HepG2 (cell line): ENCODE results near the gene DNAH9. TPM values are rescaled to one million over a fixed set of nuclear protein-coding genes. Genes with fewer than 3 reads are reported as not detected.

ENCODE experiments used
- ATF7 ChIP-seq, 2 experiments: fragments of 450-650 bp in 1 of 2; sonication (generic) in 1 of 2; formaldehyde crosslinking in 1 of 2; IDR thresholded peaks; 2 replicates each; pipeline versions ENCODE4 v1.4.0 to v1.6.1; 2016 to 2020; ENCODE audit warnings: antibody characterized with exemption in 1 of 2, mild to moderate bottlenecking in 1 of 2, missing genetic modification reagents in 1 of 2
- FOXC1 ChIP-seq: sonication (generic); formaldehyde crosslinking; IDR thresholded peaks from 2 replicates; pipeline ENCODE4 v1.8.0; 2022; ENCODE audit warnings: mild to moderate bottlenecking, missing genetic modification reagents, borderline replicate concordance
- MEIS1 ChIP-seq: sonication (generic); formaldehyde crosslinking; IDR thresholded peaks from 2 replicates; pipeline ENCODE4 v1.9.0; 2021; ENCODE audit warnings: mild to moderate bottlenecking, missing genetic modification reagents, moderate library complexity, borderline replicate concordance
- MXD4 ChIP-seq: IDR thresholded peaks from 2 replicates; pipeline ENCODE4 v1.6.1; 2016; ENCODE audit warnings: mild to moderate bottlenecking, missing biosample characterization, missing genetic modification reagents
- SALL1 ChIP-seq: sonication (generic); formaldehyde crosslinking; IDR thresholded peaks from 2 replicates; pipeline ENCODE4 v1.8.0; 2022; ENCODE audit warnings: mild to moderate bottlenecking, missing genetic modification reagents
- TBX2 ChIP-seq: sonication (generic); formaldehyde crosslinking; IDR thresholded peaks from 2 replicates; pipeline ENCODE4 v1.5.0; 2020; ENCODE audit warnings: missing genetic modification reagents, mild to moderate bottlenecking, borderline replicate concordance
- ZFYVE20 ChIP-seq: sonication (generic); formaldehyde crosslinking; IDR thresholded peaks from 2 replicates; pipeline ENCODE4 v1.8.0; 2023; ENCODE audit warnings: low read depth, mild to moderate bottlenecking, moderate library complexity, missing genetic modification reagents, borderline replicate concordance
- ZNF329 ChIP-seq: sonication (generic); formaldehyde crosslinking; IDR thresholded peaks from 2 replicates; pipeline ENCODE4 v1.9.0; 2021; ENCODE audit warnings: low read depth, mild to moderate bottlenecking, missing genetic modification reagents
- ZNF331 ChIP-seq: sonication (generic); formaldehyde crosslinking; IDR thresholded peaks from 2 replicates; pipeline ENCODE4 v1.4.0; 2020; ENCODE audit warnings: missing genetic modification reagents
- ZNF556 ChIP-seq: sonication (generic); formaldehyde crosslinking; IDR thresholded peaks from 2 replicates; pipeline ENCODE4 v1.4.0; 2020; ENCODE audit warnings: mild to moderate bottlenecking, missing genetic modification reagents, borderline replicate concordance
- ZNF720 ChIP-seq: sonication (generic); formaldehyde crosslinking; IDR thresholded peaks from 2 replicates; pipeline ENCODE4 v1.4.0; 2020; ENCODE audit warnings: missing genetic modification reagents
- polyA plus RNA-seq, 8 experiments: library from polyadenylated mRNA; depleted of rRNA in 3 of 8; stranded (reverse) in 7 of 8; unstranded in 1 of 8; fragments of >200 nt; fragmentation: Illumina TruSeq in 4 of 8; extraction: Trizol in 4 of 8; gene quantifications; 2 replicates each; pipeline versions ENCODE4 v1.2.1 to v1.2.3, GENCODE V29; 2011 to 2016; ENCODE audit warnings: low read depth in 4 of 8, missing spikeins in 1 of 8, mixed read lengths in 1 of 8; ENCODE audit not compliant: insufficient read depth in 1 of 8
- total RNA-seq, 5 experiments: library from RNA; depleted of rRNA; stranded (reverse); fragments of >200 nt; fragmentation: Illumina TruSeq; extraction: Trizol; gene quantifications; 2 replicates each; pipeline ENCODE4 v1.2.3, GENCODE V29; 2016; ENCODE audit warnings: low read depth in 1 of 5
- TF ChIP-seq, protein P1 (sequence below): sonication (generic); formaldehyde crosslinking; IDR thresholded peaks from 2 replicates; pipeline ENCODE4 v1.4.0; 2020; ENCODE audit warnings: missing genetic modification reagents, borderline replicate concordance
- TF ChIP-seq, protein P2 (sequence below): sonication (generic); formaldehyde crosslinking; IDR thresholded peaks from 2 replicates; pipeline ENCODE4 v1.4.0; 2020; ENCODE audit warnings: mild to moderate bottlenecking, missing genetic modification reagents
- TF ChIP-seq, protein P3 (sequence below): sonication (generic); formaldehyde crosslinking; IDR thresholded peaks from 2 replicates; pipeline ENCODE4 v1.4.0; 2020; ENCODE audit warnings: missing genetic modification reagents
- TF ChIP-seq, protein P4 (sequence below): sonication (generic); formaldehyde crosslinking; IDR thresholded peaks from 2 replicates; pipeline ENCODE4 v1.4.0; 2020; ENCODE audit warnings: mild to moderate bottlenecking, missing genetic modification reagents
- TF ChIP-seq, protein P5 (sequence below): sonication (generic); formaldehyde crosslinking; IDR thresholded peaks from 2 replicates; pipeline ENCODE4 v1.4.0; 2020; ENCODE audit warnings: missing genetic modification reagents

The DNAH9 gene
- total and polyA plus RNA-seq, 2 of the 13 experiments (the other 11 are each of a cell fraction or from before 2014, with no cell fraction given) = not detected

DNA sequence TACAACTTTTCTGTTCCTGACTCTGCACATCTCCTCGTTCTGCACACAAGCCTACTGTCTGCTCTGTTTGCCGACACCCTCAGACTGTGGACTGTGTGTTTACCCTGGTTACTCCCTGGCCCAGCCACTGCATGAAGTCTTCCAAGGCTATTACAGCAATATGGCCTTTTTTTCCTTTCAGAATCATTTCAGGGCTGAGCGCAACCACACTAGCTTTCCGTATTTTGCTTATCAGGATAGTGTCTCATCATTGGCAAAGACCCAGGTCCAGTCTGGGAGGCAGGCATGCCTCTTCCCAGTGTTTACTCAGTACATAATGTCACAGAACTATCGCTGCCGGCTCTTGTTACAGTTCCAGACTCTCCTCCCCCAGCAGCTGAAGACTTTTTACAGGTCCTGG, 10.1 kb downstream of the DNAH9 start (continued):
- TF ChIP-seq, protein P1, sequence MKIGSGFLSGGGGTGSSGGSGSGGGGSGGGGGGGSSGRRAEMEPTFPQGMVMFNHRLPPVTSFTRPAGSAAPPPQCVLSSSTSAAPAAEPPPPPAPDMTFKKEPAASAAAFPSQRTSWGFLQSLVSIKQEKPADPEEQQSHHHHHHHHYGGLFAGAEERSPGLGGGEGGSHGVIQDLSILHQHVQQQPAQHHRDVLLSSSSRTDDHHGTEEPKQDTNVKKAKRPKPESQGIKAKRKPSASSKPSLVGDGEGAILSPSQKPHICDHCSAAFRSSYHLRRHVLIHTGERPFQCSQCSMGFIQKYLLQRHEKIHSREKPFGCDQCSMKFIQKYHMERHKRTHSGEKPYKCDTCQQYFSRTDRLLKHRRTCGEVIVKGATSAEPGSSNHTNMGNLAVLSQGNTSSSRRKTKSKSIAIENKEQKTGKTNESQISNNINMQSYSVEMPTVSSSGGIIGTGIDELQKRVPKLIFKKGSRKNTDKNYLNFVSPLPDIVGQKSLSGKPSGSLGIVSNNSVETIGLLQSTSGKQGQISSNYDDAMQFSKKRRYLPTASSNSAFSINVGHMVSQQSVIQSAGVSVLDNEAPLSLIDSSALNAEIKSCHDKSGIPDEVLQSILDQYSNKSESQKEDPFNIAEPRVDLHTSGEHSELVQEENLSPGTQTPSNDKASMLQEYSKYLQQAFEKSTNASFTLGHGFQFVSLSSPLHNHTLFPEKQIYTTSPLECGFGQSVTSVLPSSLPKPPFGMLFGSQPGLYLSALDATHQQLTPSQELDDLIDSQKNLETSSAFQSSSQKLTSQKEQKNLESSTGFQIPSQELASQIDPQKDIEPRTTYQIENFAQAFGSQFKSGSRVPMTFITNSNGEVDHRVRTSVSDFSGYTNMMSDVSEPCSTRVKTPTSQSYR = 0 out of 2 replicates have a peak, but pooled peaks have one; percentile 33
- TF ChIP-seq ZNF331 (no peak; the same call in 1 of the 2 replicates), SALL1 (peak; percentile 43), MEIS1 (CRISPR knock-in tag) (no peak), ZNF329 (CRISPR knock-in tag) (no peak), MXD4 (CRISPR knock-in tag) (no peak), ZNF720 (CRISPR knock-in tag) (no peak), ATF7 (IDR thresholded peaks at IDR 0.05) (no peak), ATF7 (CRISPR knock-in tag; IDR thresholded peaks at IDR 0.05) (no peak), FOXC1 (CRISPR knock-in tag) (no peak), TBX2 (CRISPR knock-in tag) (0 out of 2 replicates have a peak, but pooled peaks have one; percentile 33), ZFYVE20 (CRISPR knock-in tag) (no peak), ZNF556 (CRISPR knock-in tag) (peak; percentile 39; the same call in 1 of the 2 replicates)
- TF ChIP-seq, protein P2, sequence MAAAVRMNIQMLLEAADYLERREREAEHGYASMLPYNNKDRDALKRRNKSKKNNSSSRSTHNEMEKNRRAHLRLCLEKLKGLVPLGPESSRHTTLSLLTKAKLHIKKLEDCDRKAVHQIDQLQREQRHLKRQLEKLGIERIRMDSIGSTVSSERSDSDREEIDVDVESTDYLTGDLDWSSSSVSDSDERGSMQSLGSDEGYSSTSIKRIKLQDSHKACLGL (CRISPR knock-in tag) = no peak
- TF ChIP-seq, protein P3, sequence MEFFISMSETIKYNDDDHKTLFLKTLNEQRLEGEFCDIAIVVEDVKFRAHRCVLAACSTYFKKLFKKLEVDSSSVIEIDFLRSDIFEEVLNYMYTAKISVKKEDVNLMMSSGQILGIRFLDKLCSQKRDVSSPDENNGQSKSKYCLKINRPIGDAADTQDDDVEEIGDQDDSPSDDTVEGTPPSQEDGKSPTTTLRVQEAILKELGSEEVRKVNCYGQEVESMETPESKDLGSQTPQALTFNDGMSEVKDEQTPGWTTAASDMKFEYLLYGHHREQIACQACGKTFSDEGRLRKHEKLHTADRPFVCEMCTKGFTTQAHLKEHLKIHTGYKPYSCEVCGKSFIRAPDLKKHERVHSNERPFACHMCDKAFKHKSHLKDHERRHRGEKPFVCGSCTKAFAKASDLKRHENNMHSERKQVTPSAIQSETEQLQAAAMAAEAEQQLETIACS (CRISPR knock-in tag) = no peak
- TF ChIP-seq, protein P4, sequence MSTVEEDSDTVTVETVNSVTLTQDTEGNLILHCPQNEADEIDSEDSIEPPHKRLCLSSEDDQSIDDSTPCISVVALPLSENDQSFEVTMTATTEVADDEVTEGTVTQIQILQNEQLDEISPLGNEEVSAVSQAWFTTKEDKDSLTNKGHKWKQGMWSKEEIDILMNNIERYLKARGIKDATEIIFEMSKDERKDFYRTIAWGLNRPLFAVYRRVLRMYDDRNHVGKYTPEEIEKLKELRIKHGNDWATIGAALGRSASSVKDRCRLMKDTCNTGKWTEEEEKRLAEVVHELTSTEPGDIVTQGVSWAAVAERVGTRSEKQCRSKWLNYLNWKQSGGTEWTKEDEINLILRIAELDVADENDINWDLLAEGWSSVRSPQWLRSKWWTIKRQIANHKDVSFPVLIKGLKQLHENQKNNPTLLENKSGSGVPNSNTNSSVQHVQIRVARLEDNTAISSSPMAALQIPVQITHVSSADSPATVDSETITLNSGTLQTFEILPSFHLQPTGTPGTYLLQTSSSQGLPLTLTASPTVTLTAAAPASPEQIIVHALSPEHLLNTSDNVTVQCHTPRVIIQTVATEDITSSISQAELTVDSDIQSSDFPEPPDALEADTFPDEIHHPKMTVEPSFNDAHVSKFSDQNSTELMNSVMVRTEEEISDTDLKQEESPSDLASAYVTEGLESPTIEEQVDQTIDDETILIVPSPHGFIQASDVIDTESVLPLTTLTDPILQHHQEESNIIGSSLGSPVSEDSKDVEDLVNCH (CRISPR knock-in tag) = no peak
- TF ChIP-seq, protein P5, sequence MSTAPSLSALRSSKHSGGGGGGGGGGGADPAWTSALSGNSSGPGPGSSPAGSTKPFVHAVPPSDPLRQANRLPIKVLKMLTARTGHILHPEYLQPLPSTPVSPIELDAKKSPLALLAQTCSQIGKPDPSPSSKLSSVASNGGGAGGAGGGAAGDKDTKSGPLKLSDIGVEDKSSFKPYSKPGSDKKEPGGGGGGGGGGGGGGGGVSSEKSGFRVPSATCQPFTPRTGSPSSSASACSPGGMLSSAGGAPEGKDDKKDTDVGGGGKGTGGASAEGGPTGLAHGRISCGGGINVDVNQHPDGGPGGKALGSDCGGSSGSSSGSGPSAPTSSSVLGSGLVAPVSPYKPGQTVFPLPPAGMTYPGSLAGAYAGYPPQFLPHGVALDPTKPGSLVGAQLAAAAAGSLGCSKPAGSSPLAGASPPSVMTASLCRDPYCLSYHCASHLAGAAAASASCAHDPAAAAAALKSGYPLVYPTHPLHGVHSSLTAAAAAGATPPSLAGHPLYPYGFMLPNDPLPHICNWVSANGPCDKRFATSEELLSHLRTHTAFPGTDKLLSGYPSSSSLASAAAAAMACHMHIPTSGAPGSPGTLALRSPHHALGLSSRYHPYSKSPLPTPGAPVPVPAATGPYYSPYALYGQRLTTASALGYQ = 0 out of 2 replicates have a peak, but pooled peaks have one; percentile 37
